DOHH2 (cell line): ENCODE results near the gene TBCD.
A peak's percentile ranks its signal among the peaks of the same experiment; 100 is the strongest.

Experiments used
- H3F3A ChIP-seq: fragments of 200-600 bp; sonication (generic), shearing (Covaris generic); 2 replicates; pipeline ENCODE4 v1.6.0; 2016; ENCODE audit warnings: antibody characterized with exemption, mild to moderate bottlenecking; ENCODE audit not compliant: control insufficient read depth, insufficient read depth
- H3K27ac ChIP-seq: fragments of 200-600 bp; sonication (generic); 2 replicates; pipeline ENCODE4 v1.5.1; 2014; ENCODE audit warnings: low read depth, mild to moderate bottlenecking, low read length, moderate library complexity
- H3K27me3 ChIP-seq: fragments of 200-600 bp; sonication (generic); 2 replicates; pipeline ENCODE4 v1.6.1; 2014; ENCODE audit warnings: mild to moderate bottlenecking, low read length, mixed read lengths; ENCODE audit not compliant: control insufficient read depth
- H3K36me3 ChIP-seq: fragments of 200-600 bp; sonication (generic); 2 replicates; pipeline ENCODE4 v1.6.1; 2014; ENCODE audit warnings: mild to moderate bottlenecking, low read length, moderate library complexity, mixed read lengths; ENCODE audit not compliant: control insufficient read depth
- H3K4me1 ChIP-seq: fragments of 200-600 bp; sonication (generic); 2 replicates; pipeline ENCODE4 v1.6.1; 2014; ENCODE audit warnings: mild to moderate bottlenecking, low read length, mixed read lengths; ENCODE audit not compliant: control insufficient read depth
- H3K4me2 ChIP-seq: fragments of 200-600 bp; sonication (generic); 2 replicates; pipeline ENCODE4 v1.6.0; 2014; ENCODE audit warnings: mild to moderate bottlenecking, low read length, moderate library complexity
- H3K4me3 ChIP-seq: fragments of 200-600 bp; sonication (generic); 2 replicates; pipeline ENCODE4 v1.5.1; 2014; ENCODE audit warnings: mild to moderate bottlenecking, low read length, mixed read lengths
- H3K79me2 ChIP-seq: fragments of 200-600 bp; sonication (generic); 2 replicates; pipeline ENCODE4 v1.6.1; 2014; ENCODE audit warnings: mild to moderate bottlenecking, low read length, mixed read lengths; ENCODE audit not compliant: control insufficient read depth
- H3K9me2 ChIP-seq: fragments of 200-600 bp; sonication (generic); replicated peaks from 2 replicates; pipeline ENCODE4 v1.6.1; 2014; ENCODE audit warnings: mild to moderate bottlenecking, low read length, mixed read lengths; ENCODE audit not compliant: control insufficient read depth
- H3K9me3 ChIP-seq: fragments of 200-600 bp; sonication (generic); 2 replicates; pipeline ENCODE4 v1.6.1; 2014; ENCODE audit warnings: antibody characterized with exemption, low read length, mixed read lengths; ENCODE audit not compliant: control insufficient read depth, insufficient read depth
- H4K20me1 ChIP-seq: fragments of 200-600 bp; sonication (generic); 2 replicates; pipeline ENCODE4 v1.6.0; 2014; ENCODE audit warnings: low read depth, mild to moderate bottlenecking, antibody characterized with exemption, low read length, moderate library complexity; ENCODE audit not compliant: control insufficient read depth, insufficient read depth
- EZH2phosphoT487 ChIP-seq: fragments of 200-600 bp; sonication (generic); IDR thresholded peaks from 2 replicates; pipeline ENCODE4 v1.6.1; 2017; ENCODE audit warnings: borderline replicate concordance, mild to moderate bottlenecking, antibody characterized with exemption, low read length, moderate library complexity, mixed read lengths
- TF ChIP-seq, protein P1 (sequence below): fragments of 200-600 bp; sonication (generic); IDR thresholded peaks from one replicate; pipeline ENCODE4 v1.5.1; 2014; ENCODE audit warnings: antibody characterized with exemption, mild to moderate bottlenecking, low read depth, low read length; ENCODE audit not compliant: poor library complexity, severe bottlenecking

TBCD gene

DNA sequence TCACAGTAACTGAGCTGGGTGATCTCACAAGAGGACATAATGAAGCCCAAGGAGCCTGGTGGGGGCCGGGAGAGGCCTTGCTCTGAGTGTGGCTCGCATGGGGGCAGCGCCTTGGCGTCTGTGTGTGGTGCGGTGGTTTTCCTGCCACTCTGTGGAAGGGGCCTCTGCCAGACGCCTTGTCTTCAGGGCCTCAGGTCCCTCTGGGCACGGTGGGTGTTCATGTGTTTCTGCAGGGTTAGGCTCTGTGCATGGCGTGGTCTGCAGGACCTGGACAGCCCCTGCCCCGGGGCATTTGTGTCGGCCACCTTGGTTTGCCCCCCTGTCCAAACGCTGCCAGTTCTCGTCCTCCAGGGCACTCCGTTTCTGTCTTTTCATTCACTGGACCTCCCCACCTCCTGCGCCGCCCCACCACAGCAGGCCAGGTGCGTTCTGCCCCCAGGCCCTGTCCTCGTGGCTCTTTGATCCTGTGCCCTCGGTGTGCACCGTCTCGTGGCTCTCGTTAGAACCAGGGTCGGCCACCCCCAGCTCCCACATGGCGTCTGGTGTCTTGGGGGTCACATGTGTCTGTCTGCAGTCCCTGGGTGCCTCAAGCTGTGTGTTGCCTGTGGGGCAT, 131.7 kb downstream of the TBCD start:
- Histone ChIP-seq H3K4me2 (no peak overlapping the region), H3F3A (peaks cover 6% of the 10 kb centered on the region), H3K36me3 (peaks cover 6% of the 10 kb centered on the region; the same call in 1 of the 2 replicates), H3K9me2 (no peaks in the 10 kb centered on the region), H3K27ac (no peak overlapping the region), H4K20me1 (no peaks in the 10 kb centered on the region), H3K4me1 (peaks cover 27% of the 10 kb centered on the region), H3K27me3 (no peaks in the 10 kb centered on the region), H3K79me2 (peaks cover 20% of the 10 kb centered on the region), H3K9me3 (no peaks in the 10 kb centered on the region), H3K4me3 (no peak overlapping the region)
- TF ChIP-seq EZH2phosphoT487 = no peak
- TF ChIP-seq, protein P1, sequence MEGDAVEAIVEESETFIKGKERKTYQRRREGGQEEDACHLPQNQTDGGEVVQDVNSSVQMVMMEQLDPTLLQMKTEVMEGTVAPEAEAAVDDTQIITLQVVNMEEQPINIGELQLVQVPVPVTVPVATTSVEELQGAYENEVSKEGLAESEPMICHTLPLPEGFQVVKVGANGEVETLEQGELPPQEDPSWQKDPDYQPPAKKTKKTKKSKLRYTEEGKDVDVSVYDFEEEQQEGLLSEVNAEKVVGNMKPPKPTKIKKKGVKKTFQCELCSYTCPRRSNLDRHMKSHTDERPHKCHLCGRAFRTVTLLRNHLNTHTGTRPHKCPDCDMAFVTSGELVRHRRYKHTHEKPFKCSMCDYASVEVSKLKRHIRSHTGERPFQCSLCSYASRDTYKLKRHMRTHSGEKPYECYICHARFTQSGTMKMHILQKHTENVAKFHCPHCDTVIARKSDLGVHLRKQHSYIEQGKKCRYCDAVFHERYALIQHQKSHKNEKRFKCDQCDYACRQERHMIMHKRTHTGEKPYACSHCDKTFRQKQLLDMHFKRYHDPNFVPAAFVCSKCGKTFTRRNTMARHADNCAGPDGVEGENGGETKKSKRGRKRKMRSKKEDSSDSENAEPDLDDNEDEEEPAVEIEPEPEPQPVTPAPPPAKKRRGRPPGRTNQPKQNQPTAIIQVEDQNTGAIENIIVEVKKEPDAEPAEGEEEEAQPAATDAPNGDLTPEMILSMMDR = no peak

DNA sequence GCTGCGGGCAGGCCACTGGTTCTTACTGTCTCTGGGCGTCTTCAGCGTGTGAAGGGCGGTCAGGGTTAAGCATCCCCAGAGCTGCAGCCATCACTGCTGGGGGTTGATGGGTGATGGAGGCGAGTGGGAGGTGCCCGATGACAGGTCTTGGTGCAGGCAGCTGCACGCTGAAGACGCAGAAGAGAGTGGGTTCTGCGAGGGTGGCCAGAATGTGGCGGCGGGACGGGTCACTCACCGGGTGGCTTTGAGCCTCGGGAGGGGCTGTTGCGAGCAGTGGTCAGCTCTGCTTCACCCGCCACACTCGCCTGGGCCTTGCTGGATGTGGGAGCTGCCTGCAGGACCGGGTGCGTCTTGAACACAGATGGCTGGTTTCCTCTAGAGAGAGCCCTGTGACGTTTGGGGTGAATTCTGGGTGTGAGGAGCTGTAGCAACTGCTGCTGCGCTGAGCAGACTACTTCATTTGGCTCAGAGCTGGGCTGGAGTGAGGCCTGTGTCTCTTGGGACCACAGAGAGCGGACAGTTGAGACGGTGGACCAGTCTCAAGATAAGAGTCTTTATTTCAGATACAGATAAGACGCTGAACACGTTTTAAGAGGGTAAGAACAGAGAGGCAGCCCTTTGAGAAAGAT, 132.6 kb downstream of the TBCD start:
- Histone ChIP-seq H3K36me3 (peaks cover 6% of the 10 kb centered on the region; the same call in 1 of the 2 replicates), H3F3A (peaks cover 6% of the 10 kb centered on the region), H4K20me1 (no peaks in the 10 kb centered on the region), H3K79me2 (peaks cover 15% of the 10 kb centered on the region), H3K4me2 (peak overlapping the region; percentile 58), H3K4me1 (peaks cover 27% of the 10 kb centered on the region), H3K9me3 (no peaks in the 10 kb centered on the region), H3K4me3 (peak overlapping the region; percentile 23), H3K27me3 (no peaks in the 10 kb centered on the region), H3K27ac (peak overlapping the region; percentile 60), H3K9me2 (no peaks in the 10 kb centered on the region)
- TF ChIP-seq EZH2phosphoT487 = no peak
- TF ChIP-seq, protein P1 = no peak

DNA sequence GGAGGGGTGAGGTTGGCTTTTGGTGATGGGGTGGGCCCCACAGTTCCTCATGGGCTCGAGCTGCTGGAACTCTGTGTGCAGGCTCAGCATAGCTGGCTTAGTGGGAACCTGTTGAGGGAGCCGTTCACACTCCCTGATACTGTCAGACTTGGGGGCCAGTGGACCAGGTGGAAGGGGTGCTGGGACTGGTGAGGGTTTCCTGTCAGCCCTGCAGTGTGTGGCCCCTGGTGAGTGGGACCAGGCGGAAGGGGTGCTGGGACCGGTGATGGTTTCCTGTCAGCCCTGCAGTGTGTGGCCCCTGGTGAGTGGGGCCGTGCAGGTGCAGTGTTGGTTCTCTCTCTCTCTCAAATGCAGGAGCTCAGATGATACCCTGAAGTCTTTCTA, 133.1 kb downstream of the TBCD start:
- Histone ChIP-seq H3K9me3 (no peaks in the 10 kb centered on the region), H3F3A (peaks cover 6% of the 10 kb centered on the region), H4K20me1 (no peaks in the 10 kb centered on the region), H3K4me1 (peaks cover 27% of the 10 kb centered on the region), H3K27ac (peak overlapping the region; percentile 60), H3K36me3 (peaks cover 6% of the 10 kb centered on the region; the same call in 1 of the 2 replicates), H3K4me2 (peak overlapping the region; percentile 58), H3K4me3 (peak overlapping the region; percentile 23), H3K9me2 (no peaks in the 10 kb centered on the region), H3K79me2 (peaks cover 13% of the 10 kb centered on the region), H3K27me3 (no peaks in the 10 kb centered on the region)
- no peak for TF ChIP-seq EZH2phosphoT487
- TF ChIP-seq, protein P1 = no peak
